Panc1 (cell line): ENCODE measurements around the gene DELE1. TPM values are rescaled to one million over a fixed set of nuclear protein-coding genes. Genes with fewer than 3 reads are reported as not detected.

Experiments used
- ATAC-seq: fragments of 200-7000 bp; cut with Tn5 transposase; 2 replicates; pipeline ENCODE4 v1.9.1; 2020; ENCODE audit warnings: mild to moderate bottlenecking, moderate library complexity
- BruUV-seq: library from RNA; stranded (reverse); fragments of 400-500 nt; replicated peaks from 2 replicates; lab custom pipeline; 2021; lab: Mats Ljungman, UMichigan
- CTCF ChIA-PET: fragments of 300-600 bp; sonication (Branson Sonifier 250); formaldehyde crosslinking; loops from one replicate; lab custom pipeline; 2022; ENCODE audit warnings: antibody characterized with exemption; lab: Charles Lee
- POLR2A ChIA-PET: fragments of 300-600 bp; sonication (Branson Sonifier 250); formaldehyde crosslinking; loops from one replicate; lab custom pipeline; 2022; ENCODE audit warnings: antibody characterized with exemption; lab: Charles Lee
- DNase-seq: peaks from one replicate; pipeline ENCODE4 v3.0.0-alpha.2; 2010; ENCODE audit warnings: low read depth, low spot score
- H3K27ac ChIP-seq: 2 replicates; pipeline ENCODE4 v1.5.1; 2011; ENCODE audit warnings: mild to moderate bottlenecking, low read length, inconsistent platforms
- H3K27me3 ChIP-seq: fragments of 200-500 bp; sonication (Bioruptor generic); 2 replicates; pipeline ENCODE4 v1.6.0; 2014; ENCODE audit warnings: low read length, inconsistent platforms; ENCODE audit not compliant: control insufficient read depth, insufficient read depth
- H3K36me3 ChIP-seq: fragments of 200-500 bp; sonication (Bioruptor generic); 2 replicates; pipeline ENCODE4 v1.5.1; 2014; ENCODE audit warnings: inconsistent platforms, mild to moderate bottlenecking, low read length, moderate library complexity; ENCODE audit not compliant: control insufficient read depth, insufficient read depth
- H3K4me1 ChIP-seq: 2 replicates; pipeline ENCODE4 v1.5.1; 2011; ENCODE audit warnings: inconsistent platforms, mild to moderate bottlenecking, low read length, moderate library complexity; ENCODE audit not compliant: control insufficient read depth, insufficient read depth
- H3K4me3 ChIP-seq, 2 experiments: 2 replicates each; pipeline ENCODE4 v1.5.1; 2011 to 2012; ENCODE audit warnings: low read depth in 2 of 2, low read length in 2 of 2, mild to moderate bottlenecking in 2 of 2, inconsistent platforms in 1 of 2, moderate library complexity in 1 of 2
- H3K9me3 ChIP-seq: fragments of 200-500 bp; sonication (Bioruptor generic); 2 replicates; pipeline ENCODE4 v1.5.1; 2014; ENCODE audit warnings: low read depth, mild to moderate bottlenecking, inconsistent platforms, low read length, moderate library complexity; ENCODE audit not compliant: control insufficient read depth, insufficient read depth
- CTCF ChIP-seq: fragments of 450-650 bp; IDR thresholded peaks from 2 replicates; pipeline ENCODE4 v1.5.1; 2017; ENCODE audit warnings: mild to moderate bottlenecking
- POLR2AphosphoS5 ChIP-seq: IDR thresholded peaks from 2 replicates; pipeline ENCODE4 v1.6.1; 2012; ENCODE audit warnings: mild to moderate bottlenecking, low read depth, low read length, moderate library complexity
- SIN3A ChIP-seq: IDR thresholded peaks from 2 replicates; pipeline ENCODE4 v1.6.1; 2012; ENCODE audit warnings: low read depth, mild to moderate bottlenecking, low read length, moderate library complexity, borderline replicate concordance; ENCODE audit not compliant: insufficient read depth
- TCF7L2 ChIP-seq: IDR thresholded peaks from 2 replicates; pipeline ENCODE4 v1.6.1; 2011; ENCODE audit warnings: mild to moderate bottlenecking, low read depth, low read length, inconsistent platforms
- in situ Hi-C: cut with HindIII; loops from 2 replicates; pipeline ENCODE4 v1.10.0; 2016; ENCODE audit warnings: low sequenced_read_pairs, low pct_unique_long_range_greater_than_20kb
- intact Hi-C: fragments of 100-400 bp; cut with micrococcal nuclease; formaldehyde crosslinking; loops from one replicate; pipeline ENCODE4 v1.10.0; 2022; ENCODE audit not compliant: unreplicated experiment
- total RNA-seq: library from RNA; stranded (reverse); gene quantifications from one replicate; pipeline ENCODE4 v1.2.1, GENCODE V29; 2021; ENCODE audit not compliant: unreplicated experiment
- TF ChIP-seq, protein P1 (sequence below), 2 experiments: IDR thresholded peaks; 2 replicates each; pipeline ENCODE4 v1.6.1; 2011 to 2012; ENCODE audit warnings: low read depth in 2 of 2, control low read depth in 1 of 2, low read length in 1 of 2, mild to moderate bottlenecking in 1 of 2, moderate library complexity in 1 of 2; ENCODE audit not compliant: insufficient read depth in 1 of 2

Gene DELE1
- total RNA-seq, 1 experiment from 2014 or later: 78.4 TPM

- no peaks in the 10 kb centered on the region for H3K27me3 ChIP-seq
- intact Hi-C loops (no loop called here), in situ Hi-C loops (no loop called here)
- ATAC-seq: no peak
- CTCF ChIA-PET: no interaction called here
- no peaks in the 10 kb centered on the region for H3K4me1 ChIP-seq
- POLR2A ChIA-PET: no interaction called here
- no peak overlapping the region for H3K4me3 ChIP-seq
- TF ChIP-seq TCF7L2: no peak
- H3K27ac ChIP-seq: no peak overlapping the region
- DNase-seq: no peak
- no peaks in the 10 kb centered on the region for H3K9me3 ChIP-seq
- no TSS peak for BruUV-seq
- H3K36me3 ChIP-seq: no peaks in the 10 kb centered on the region
These were observed 18.6 kb downstream of the DELE1 start for GRCh38 chr5:141942185-141942857.

- Histone ChIP-seq H3K27me3 (no peaks in the 10 kb centered on the region; the same call in 1 of the 2 replicates), H3K4me3 (no peak overlapping the region), H3K4me1 (no peaks in the 10 kb centered on the region), H3K9me3 (no peaks in the 10 kb centered on the region), H3K36me3 (no peaks in the 10 kb centered on the region), H3K27ac (no peak overlapping the region)
- ChIA-PET CTCF (interaction anchor here (1.0 kb wide), 1 partner anchor 17 kb away, joined by 3 read pairs; no protein-coding TSS in a partner anchor), POLR2A (no interaction called here)
- BruUV-seq: no TSS peak
- intact Hi-C loops (no loop called here), in situ Hi-C loops (no loop called here)
- DNase-seq (no peak), ATAC-seq (no peak)
- TF ChIP-seq CTCF (no peak), SIN3A (no peak), TCF7L2 (no peak), POLR2AphosphoS5 (no peak)
- TF ChIP-seq, protein P1, sequence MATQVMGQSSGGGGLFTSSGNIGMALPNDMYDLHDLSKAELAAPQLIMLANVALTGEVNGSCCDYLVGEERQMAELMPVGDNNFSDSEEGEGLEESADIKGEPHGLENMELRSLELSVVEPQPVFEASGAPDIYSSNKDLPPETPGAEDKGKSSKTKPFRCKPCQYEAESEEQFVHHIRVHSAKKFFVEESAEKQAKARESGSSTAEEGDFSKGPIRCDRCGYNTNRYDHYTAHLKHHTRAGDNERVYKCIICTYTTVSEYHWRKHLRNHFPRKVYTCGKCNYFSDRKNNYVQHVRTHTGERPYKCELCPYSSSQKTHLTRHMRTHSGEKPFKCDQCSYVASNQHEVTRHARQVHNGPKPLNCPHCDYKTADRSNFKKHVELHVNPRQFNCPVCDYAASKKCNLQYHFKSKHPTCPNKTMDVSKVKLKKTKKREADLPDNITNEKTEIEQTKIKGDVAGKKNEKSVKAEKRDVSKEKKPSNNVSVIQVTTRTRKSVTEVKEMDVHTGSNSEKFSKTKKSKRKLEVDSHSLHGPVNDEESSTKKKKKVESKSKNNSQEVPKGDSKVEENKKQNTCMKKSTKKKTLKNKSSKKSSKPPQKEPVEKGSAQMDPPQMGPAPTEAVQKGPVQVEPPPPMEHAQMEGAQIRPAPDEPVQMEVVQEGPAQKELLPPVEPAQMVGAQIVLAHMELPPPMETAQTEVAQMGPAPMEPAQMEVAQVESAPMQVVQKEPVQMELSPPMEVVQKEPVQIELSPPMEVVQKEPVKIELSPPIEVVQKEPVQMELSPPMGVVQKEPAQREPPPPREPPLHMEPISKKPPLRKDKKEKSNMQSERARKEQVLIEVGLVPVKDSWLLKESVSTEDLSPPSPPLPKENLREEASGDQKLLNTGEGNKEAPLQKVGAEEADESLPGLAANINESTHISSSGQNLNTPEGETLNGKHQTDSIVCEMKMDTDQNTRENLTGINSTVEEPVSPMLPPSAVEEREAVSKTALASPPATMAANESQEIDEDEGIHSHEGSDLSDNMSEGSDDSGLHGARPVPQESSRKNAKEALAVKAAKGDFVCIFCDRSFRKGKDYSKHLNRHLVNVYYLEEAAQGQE (IDR thresholded peaks at IDR 0.05; ENCODE audit: insufficient read depth in 1 of 2, low read depth in 2 of 2, low read length in 1 of 2): no peak
These were observed 20.4 kb downstream of the DELE1 start for GRCh38 chr5:141944076-141944475.

GRCh38 chr5:141945511-141946051 lies 21.9 kb downstream of the DELE1 start:
- no TSS peak for BruUV-seq
- POLR2A ChIA-PET: no interaction called here

More at GRCh38 chr5:141945511-141946051, 21.9 kb downstream of the DELE1 start:
- intact Hi-C loops: no loop called here
- no peaks in the 10 kb centered on the region for H3K36me3 ChIP-seq
- no peaks in the 10 kb centered on the region for H3K9me3 ChIP-seq
- H3K4me1 ChIP-seq: no peaks in the 10 kb centered on the region
- no peaks in the 10 kb centered on the region; the same call in 1 of the 2 replicates for H3K27me3 ChIP-seq
- DNase-seq (no peak), ATAC-seq (no peak)
- H3K27ac ChIP-seq: no peak overlapping the region
- in situ Hi-C loops: no loop called here
- TF ChIP-seq SIN3A: no peak
- TF ChIP-seq TCF7L2: no peak
- no peak for TF ChIP-seq POLR2AphosphoS5
- no peak for TF ChIP-seq CTCF
- TF ChIP-seq, protein P1 (IDR thresholded peaks at IDR 0.05; ENCODE audit: insufficient read depth in 1 of 2, low read depth in 2 of 2, low read length in 1 of 2): no peak
- CTCF ChIA-PET: interaction anchor here (0.5 to 0.6 kb wide), 2 partner anchors 15 to 40 kb away, joined by 3 to 4 read pairs; no protein-coding TSS in a partner anchor
- H3K4me3 ChIP-seq: no peak overlapping the region
